CD4-positive, alpha-beta T cell treated with Interleukin-2 at 100 ng/mL for 4 hours (primary cell): Measurements from ENCODE around the gene NAA60.

Experiments used
- DNase-seq: peaks from one replicate; pipeline ENCODE4 v3.0.0-alpha.2; 2020; ENCODE audit warnings: low spot score

NAA60 gene

DNA sequence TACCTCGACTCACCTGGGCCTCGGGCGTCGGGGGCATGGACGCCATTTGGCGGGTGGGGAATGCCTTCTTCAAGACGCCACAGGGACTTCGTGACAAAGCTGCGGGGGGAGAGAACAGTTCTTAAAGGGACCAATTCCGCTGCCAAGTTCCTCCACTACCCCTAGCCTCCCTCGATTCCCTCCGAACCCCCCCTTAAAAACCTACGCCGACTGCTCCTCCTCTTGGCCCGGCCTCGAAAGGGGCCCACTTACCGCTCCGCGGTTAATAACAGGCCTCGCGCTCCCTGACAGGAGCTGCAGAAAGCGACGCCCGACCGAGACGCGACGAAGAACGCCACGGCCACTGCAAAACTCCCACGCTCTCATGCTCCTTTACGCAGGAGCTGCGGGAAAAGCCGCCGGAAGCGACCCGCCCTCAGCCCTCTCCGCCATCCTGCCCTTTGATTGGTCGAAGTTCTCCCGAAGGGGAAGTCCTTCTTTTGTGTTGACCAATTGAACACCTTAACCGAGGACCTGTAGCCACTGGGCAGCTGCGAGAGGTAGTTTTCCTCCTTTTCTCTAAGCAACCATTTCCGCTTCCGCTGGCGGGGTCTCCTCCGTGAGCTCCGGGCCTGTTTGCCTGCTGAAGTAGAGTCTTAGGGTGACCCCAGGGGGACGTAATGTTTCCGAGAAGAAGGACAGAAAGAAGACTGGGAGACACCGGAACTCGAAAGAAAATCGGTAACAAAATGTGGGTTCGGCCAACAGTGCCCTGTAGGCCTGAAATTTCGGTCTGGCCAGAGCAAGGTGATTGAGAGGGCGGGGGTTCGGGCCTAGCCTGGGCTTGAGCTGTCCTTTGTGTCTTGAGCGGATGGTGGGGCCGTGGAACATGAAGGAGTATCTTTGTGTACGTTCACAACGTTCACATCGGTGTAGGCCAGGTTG is at the start of gene NAA60, which contains the start of gene ZNF597:
TSS of gene NAA60 (plus strand) at position 573 of the 924 bp plus-strand sequence. CDS start 32,548 bp downstream, outside the sequence.
TSS of gene ZNF597 (minus strand) at position 397 of the 924 bp plus-strand sequence. CDS start at position 46, 351 bp downstream.
- peak; percentile 89 for DNase-seq

DNA sequence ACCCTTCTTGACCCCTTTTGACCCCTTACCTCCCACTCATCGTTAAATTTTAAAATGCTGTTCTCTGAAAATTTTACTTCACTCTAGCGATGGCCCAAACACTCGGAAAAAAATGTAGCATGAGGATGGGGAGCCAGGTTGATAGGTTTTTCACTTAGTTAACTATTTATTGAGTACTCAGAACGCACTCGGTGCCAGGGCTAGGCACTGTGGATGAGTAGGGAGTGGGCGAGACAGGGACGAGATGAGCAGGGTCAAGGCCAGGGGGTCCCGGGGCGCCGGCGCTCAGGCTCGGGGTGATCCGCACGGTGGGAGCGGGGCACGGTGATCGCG is 43.1 kb upstream of the NAA60 start:
- no peak for DNase-seq

DNA sequence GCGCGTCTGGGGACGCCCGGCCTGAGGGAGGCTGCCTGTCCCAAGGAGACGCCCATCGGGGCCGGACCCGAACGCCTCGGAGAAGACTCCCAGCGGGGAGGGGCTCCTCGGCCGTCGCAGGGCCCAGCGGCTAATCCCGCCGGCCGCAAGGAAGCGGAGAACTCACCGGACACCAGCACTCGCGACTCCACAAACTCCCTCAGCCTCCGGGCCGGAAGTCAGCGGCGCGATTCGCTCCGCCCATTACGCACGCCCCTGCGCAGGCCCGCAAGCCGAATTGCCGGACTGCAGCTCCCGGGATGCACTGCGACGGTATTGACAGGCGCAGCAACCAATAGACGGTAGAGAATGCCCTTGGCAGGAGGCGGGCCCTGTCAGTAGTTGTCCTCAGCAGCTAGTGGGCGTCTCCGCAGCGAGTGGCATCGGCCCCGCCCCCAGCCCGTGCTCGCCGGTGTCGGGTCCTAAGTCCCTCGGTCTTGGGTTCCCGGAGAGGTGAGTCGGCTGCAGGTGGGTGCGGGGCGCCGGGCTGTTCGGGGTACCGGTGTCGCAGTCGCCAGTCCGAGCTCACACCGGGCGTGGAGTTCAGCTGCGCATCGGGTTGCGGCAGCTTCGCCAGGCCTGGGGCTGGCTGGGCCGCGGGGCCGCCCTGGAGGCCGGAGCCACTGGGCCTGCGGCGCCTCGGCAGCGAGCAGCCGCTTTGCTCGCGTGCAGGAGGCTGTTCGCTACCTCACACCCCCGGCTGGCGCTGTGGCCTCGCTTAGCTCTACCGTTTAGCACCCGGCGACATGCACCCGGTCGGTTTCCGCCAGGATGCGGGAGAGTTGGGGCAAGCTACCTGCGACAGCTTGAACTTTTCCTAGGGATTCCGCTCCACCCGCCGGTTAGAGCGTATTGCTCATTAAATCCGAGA is 42.4 kb upstream of the NAA60 start, which contains the start of the genes ZNF174 and ZSCAN32:
TSS of gene ZNF174 (plus strand) at position 437 of the 910 bp plus-strand sequence. CDS start 790 bp downstream, outside the sequence.
TSS of gene ZSCAN32 (minus strand) at position 226 of the 910 bp plus-strand sequence. CDS start 3,447 bp downstream, outside the sequence.
- DNase-seq = peak; percentile 100

DNA sequence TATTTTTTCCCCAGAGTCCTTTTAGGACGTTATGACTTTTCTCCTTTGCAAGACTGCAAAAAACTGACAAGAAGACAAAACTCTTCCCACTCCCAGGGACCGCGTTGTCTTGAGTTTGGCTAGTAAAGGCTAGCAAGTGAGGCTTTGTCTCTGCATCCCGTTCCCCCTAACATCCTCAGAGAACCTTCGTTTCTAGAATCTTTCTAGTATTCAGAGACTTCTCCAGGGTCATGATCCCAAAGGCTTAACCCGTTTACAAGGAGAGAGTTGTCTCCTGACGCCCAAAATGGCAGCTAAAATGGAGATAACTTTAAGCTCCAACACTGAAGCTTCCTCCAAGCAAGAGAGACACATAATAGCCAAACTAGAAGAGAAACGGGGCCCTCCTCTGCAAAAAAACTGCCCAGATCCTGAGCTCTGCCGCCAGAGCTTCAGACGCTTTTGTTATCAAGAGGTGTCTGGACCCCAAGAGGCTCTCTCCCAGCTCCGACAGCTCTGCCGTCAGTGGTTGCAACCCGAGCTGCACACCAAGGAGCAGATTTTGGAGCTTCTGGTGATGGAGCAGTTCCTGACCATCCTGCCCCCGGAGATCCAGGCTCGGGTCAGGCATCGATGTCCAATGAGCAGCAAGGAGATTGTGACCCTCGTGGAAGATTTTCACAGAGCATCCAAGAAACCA is 41.6 kb upstream of the NAA60 start:
- no peak for DNase-seq

DNA sequence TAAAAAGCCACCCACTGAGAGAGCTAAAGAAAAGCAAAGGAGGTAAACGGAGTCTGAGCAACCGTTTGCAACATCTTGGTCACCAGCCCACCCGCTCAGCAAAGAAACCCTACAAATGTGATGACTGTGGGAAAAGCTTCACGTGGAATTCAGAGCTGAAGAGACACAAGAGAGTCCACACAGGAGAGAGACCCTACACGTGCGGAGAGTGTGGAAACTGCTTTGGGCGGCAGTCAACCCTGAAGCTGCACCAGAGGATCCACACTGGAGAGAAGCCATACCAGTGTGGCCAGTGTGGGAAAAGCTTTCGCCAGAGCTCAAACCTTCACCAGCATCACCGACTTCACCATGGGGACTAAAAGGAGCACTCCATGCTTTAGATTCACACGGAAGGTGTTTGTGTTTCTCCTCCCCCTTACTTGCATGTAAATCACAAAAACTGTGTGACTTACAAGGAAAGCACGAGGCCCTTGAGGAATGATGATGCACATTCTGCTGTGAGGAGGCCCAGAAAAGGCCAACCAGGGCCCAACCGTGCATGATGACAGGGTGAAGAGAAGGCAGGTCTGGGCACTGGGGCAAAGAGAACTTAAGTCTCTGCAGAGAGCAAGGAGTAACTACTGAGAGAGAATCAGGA is 34.8 kb upstream of the NAA60 start:
- no peak for DNase-seq

DNA sequence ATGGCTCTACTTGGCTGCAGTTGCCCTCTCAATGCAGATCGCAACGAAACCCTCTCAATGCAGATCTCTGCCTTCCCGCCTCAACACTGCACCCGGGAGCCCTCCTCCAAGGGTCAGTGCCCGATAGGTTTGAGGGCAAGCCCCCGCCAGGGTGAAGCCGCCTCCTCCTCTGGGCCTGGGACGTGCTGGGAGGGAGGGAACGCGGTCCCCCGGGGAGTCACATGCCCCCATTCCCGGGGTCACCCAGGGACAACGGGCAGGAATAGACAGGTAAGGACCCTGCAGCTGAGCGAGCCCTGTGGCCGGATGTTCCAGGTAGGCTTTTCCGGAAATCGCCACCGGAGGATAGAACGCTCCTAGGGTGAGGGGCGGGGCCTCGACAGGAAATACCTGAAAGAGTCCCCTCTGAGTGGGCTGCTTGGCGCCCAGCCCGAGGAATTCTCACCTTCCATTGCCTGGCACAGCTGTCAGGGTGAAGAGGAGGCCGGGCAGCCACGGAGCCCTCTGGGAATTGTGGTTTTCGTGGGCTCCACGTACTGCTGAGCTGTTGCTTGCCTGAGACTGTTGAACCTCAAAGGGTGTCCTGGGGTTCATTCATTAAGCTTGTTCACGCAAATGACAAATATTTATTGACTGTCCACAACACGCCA is 29.6 kb upstream of the NAA60 start:
- DNase-seq = no peak

DNA sequence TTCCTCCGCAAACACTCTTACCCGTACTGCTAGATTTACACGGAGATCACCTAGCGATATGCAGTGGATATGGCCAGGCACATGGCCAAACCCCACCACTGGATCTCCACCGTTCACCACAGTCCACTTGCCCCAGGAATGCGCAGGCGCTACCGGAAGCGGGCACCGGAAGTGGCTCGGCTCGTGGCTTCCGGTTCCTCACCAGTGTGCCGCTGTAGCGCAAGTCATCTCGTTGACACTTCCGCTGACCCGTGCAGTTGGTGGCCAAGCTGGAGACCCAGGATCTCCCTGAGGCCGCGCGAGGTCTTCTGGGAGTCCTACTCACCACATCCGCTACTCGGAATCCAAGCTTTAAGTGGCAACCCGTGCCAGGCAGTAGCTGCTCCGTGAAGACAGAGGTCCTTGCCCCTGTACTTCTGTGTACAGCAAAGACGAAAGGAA is 11.7 kb upstream of the NAA60 start:
- DNase-seq = peak; percentile 31

DNA sequence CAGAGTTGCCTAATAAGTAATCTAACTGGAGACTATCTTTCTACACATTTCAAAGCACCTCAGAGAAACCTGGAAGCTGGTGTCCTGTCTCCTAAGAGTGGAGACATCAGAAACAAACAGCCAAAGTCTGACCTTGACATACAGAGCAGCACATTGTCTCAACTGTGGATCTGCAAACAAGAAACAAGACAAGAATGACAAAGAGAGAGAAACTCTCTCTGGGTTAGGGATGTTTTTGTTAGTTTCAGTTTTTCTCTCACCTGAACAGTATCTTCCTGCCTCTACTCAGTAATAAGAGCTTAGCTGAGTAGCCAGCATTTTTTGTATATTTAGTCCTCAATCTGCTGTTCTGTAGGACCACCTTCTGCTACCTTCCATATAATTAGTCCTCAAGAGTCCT is 9.1 kb upstream of the NAA60 start:
- no peak for DNase-seq

DNA sequence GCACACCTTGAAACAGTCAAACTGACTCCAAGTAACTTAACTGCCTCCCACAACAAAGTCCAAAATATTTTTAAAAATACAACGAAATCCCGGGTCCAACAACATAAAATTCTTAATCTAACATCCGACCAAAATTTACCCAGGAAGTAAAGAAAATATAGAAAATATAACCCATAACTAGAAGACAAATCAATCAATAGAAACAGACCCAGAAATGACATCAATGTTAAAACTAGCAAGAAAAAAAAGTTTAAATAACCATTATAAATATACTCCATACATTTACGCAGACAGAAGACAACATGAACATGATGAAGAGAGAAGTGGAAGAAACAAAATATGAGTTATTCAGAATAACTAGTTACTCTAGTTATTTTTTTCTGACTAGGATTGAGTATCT is 3.8 kb upstream of the NAA60 start:
- DNase-seq = no peak

DNA sequence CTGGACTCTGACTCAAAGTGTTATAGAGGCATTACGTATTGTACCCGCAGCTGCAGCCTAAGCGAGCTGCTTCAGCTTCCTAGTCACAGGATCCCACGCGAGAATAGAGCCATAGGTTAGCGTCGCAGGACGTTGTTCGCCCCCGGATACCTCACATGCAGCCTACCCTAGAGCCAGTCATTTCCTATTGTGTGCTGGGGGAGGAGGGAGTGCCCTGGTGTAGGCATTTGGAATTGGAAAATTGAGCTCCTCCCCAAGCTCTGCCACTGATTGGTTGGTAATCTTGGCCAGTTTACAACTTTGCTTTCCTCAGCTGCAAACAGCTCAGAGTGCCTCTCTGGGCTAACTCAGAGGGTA is 530 bp downstream of the NAA60 start:
- DNase-seq = no peak

DNA sequence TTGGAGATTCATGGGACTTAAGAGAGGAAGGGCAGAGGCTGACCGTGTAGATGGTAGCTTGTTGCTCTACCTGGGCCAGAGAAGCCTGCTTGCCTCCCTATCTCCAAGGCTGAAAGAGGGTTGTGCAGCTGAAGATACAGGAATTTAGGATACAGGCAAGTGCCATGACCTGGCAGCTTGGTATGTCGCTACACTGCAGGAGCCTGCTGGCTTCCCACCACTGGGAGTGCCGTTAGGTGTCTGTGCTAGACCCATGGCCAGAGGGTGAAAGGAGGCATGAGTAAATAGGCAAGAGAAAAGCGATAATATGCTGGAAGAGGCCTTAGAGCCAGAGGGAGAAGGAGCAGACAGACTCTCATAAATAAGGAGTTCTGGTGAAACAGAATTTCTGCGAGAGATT is 10.6 kb downstream of the NAA60 start:
- no peak for DNase-seq

DNA sequence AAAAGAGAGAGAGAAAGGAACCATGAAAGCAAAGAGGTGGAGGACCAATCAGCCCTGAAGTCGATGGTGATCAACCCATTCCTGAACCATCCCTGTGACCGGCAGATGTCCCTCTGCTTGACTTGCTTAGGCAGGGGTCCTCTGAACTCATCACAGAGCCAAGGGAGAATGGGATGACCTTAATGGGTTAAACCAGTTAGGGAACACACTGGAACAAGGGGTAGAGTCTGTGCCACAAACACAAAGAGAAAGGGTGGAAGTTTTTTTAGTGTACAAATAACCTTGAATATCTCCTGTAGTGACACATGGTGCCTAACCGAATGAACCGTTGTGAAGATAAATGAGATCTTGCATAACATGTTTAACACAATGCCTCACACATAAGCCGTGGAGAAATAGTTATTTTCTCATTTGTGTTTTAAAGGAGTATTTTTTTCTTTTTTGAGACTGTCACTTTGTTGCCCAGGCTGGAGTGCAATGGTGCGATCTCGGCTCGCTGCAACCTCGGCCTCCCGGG is 11.2 kb downstream of the NAA60 start:
- DNase-seq = no peak

DNA sequence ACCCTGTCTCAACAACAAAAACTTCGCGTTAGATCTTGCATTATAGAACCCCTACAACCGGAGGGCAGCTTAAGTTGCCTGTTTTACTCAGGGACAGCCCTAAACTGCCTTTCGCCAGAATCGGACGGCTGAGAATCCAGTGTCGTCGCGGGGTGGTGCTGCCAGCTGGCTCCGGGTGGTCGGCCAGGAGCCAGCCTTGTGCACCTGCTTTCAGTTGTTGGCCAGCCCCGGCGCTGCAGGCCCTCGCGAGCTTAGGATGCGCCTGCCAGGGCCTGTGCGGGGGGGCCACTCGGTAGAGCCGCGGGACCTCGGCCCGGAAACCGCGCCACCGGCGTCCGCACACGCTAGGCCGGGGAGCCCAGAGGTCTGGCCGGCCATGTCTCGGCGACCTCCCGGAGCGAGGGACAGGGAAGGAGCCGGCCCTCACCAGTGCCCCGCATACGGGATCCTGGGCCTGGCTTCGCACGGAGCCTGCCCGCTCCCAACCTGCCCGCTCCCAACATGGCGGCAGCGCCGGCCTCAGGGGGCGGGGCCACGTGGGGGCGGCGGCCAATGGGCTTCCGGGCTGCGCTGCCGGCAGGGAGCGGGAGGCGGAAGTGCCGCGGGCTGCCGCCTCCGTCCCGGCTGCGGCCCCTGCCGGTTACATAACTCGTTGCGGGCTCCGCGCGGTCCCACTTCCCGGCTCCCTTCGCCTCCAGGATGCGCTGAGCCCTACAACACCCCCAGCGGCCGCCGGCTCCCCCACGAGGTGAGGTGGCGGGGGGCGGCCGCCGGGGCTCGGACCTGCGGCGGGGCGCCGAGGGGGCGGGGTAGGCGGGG is 14.2 kb downstream of the NAA60 start:
- DNase-seq = peak; percentile 88

DNA sequence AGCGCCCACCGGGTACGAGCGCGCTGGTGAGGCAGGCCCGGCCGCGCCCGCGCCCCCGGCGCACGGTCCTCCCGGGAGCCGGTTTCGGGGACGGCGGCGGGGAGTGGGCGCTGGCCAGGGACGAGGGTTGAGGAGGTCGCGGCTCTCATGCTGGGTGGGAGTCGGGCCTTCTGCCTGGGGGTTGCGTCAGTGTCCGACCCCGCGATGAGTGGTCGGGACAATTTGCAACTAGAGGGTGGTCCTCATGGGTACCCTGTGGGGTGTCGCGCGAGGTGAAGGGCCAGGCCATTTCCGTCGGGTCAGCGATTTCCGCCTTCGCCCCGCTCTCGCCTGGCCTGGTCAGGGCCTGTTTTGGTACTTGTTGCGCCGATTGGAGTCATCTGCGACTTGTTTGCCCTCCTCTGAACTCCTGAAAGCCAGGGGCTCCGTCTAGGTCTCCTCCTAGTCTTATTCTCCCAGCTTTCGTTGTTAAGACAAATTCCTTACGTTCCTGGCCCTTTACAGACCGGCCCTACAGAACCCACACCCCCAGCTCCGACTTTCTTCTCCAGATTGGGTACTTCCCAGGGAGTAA is 14.9 kb downstream of the NAA60 start:
- DNase-seq = no peak

DNA sequence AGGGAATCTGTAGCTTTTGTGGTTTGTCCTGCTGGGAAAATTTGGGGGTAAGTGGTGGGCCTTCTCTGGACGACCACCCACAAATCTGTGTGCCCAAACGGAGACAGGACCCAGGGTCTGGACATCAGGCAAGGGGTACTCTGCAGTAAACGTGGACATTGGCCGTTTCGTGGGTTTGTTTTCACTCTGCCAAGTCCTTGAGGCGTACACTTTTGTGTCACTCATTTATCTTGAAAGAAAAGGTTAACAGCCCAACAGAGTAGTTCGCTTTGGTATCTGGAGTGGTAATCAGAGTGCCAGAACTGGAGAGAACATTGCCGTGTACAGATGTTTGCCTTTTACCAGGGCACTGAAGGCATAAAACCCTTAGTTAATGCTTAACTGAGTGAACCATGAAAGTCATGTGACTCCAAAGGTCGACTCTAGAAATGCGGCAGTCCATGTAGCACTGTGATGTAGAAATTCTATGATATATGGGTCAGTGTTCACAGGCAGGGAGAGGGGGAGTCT is 15.4 kb downstream of the NAA60 start:
- DNase-seq = peak; percentile 26

DNA sequence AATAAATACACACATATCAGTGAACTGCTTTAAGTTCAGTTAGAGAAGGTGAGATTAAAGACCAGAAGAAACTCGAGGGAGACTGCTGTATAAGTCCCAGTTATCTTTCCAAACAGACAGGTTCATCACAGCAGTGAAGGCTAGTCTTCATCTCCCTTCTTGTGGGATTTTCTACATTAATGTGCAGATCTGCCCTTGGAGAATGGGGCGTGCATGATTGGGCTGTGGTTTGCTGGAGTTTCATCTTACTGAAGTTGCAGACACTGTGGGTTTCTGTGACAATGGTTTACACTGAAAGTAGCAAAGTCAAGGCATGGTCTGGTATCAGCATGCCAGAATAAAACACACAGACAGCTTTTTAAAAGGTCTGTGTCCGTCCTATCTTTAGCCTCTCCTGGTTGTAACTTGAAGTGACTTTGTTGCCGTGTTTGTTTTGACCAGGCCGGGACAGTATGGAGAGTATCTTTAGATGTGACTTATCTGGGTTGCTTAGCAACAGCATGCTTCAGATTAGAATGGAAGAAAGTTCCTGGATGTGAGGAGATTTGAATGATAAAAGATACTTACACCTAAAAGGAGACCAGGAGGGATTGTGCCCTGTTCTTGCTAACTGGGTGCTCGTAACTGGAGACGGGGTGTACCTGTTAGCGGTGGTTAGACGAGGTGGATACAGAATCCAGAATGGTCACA is 16.1 kb downstream of the NAA60 start:
- no peak for DNase-seq

DNA sequence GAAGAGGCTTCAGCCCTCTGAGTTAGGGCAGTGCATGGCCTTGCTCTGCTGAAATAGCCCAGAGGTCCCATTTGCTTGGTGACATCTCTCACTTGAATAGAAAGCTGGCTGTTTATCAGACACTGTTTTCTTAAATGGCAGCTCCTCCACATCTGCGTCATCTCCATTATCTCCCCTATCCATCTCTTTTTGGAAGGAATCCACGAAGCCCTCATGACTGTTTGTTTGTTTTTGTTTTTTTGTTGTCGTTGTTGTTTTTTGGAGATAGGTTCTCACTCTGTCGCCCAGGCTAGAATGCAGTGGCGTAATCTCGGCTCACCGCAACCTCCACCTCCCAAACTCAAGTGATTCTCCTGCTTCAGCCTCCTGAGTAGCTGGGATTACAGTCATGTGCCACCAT is 16.6 kb downstream of the NAA60 start:
- DNase-seq = no peak

DNA sequence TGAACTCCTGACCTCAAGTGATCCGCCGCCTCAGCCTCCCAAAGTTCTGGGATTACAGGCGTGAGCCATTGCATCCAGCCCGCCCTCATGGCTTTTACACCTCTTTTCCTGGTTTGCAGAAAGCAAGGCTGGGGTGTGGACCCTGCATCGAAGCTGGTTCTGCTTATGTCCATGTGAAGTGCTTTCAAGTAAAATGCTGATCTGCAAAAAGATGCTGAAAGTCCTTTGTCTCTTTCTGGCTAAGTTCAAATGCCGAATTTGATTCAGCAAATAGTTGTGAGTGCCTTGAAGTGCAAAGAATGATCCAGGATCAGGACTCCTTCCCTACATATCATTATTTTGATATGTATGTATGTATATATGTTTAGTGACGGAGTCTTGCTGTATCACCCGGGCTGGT is 17.1 kb downstream of the NAA60 start:
- no peak for DNase-seq

DNA sequence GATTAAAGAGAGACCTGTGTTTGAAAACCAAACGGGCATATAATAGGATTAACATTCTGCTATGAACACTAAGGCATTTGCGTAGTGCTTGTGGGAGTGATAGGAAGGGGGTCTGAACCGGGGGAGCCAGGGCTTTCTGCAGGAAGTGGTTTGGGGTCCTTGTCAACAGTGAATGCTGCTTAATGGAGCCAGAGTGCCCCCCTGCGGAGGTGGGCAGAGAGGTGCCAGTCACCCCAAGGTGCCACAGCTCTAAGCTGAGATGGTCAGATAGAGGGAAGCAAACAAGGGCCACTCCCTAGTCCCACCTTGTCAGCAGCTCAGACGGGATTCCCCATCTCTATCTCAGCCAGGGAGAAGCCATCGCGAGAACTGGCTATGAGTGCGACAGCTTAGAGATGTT is 17.7 kb downstream of the NAA60 start:
- peak; percentile 37 for DNase-seq
